Middle frontal gyrus (tissue), 1 donor: ENCODE results near the gene SRP9.

Experiments
- DNase-seq: peaks from one replicate; pipeline ENCODE4 v3.0.0-alpha.2; 2015; ENCODE audit warnings: low spot score; ENCODE audit errors: extremely low spot score

SRP9 gene

DNA sequence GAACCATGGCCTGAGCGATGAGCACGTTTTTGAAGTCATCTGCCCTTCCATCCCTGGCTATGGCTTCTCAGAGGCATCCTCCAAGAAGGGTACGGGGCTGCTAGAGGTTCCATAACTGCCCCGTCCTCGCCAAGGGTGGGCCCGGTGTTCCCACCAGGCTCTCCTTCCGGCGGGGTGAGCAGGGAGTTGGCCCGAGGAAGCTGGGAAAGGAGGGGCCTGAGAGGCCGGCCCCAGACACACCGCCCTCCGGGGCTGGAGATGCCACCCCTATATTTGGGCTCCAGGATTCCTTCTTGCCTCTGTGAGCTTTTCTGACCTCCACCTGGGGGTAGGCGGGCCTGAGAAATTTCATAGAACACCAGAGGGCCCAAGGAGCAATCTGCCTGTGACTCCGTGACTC is 61.2 kb downstream of the SRP9 start:
- no peak for DNase-seq
